Endothelial cell of umbilical vein (primary cell): ENCODE measurements around the gene TMIGD2. TPM values are rescaled to one million over a fixed set of nuclear protein-coding genes. Genes with fewer than 3 reads are reported as not detected.

Source experiments
- BruUV-seq: library from RNA; stranded (reverse); fragments of 400-500 nt; replicated peaks from 2 replicates; lab custom pipeline; 2021; lab: Mats Ljungman, UMichigan
- CTCF ChIA-PET: fragments of 300-600, 350-600 bp; sonication (Branson Sonifier 250); formaldehyde crosslinking; loops from one replicate; lab custom pipeline; 2021; ENCODE audit warnings: antibody characterized with exemption, inconsistent platforms; lab: Charles Lee
- POLR2A ChIA-PET: fragments of 300-600, 350-600 bp; sonication (Branson Sonifier 250); formaldehyde crosslinking; loops from one replicate; lab custom pipeline; 2021; ENCODE audit warnings: antibody characterized with exemption, inconsistent platforms; lab: Charles Lee
- DNase-seq: peaks from one replicate; pipeline ENCODE4 v3.0.0-alpha.2; 2011; ENCODE audit warnings: low read depth, low spot score
- FAIRE-seq: peaks from 2 replicates; lab custom pipeline; 2011; peaks lifted over from hg19 to GRCh38; lab: Jason Lieb, UNC
- H2AFZ ChIP-seq: 2 replicates; pipeline ENCODE4 v1.6.0; 2012; ENCODE audit warnings: low read depth, low read length, control low read depth, inconsistent platforms
- H3K27ac ChIP-seq: 2 replicates; pipeline ENCODE4 v1.5.1; 2011; ENCODE audit warnings: low read depth, mild to moderate bottlenecking, control low read depth, low read length, moderate library complexity; ENCODE audit not compliant: insufficient read depth
- H3K27me3 ChIP-seq, 2 experiments: 2 replicates each; pipeline versions ENCODE4 v1.6.0 to v1.6.1; 2011; ENCODE audit warnings: low read length in 2 of 2, mixed read lengths in 1 of 2; ENCODE audit not compliant: control insufficient read depth in 2 of 2, insufficient read depth in 2 of 2
- H3K36me3 ChIP-seq, 2 experiments: 2 replicates in 1 of 2; 3 replicates in 1 of 2; pipeline ENCODE4 v1.5.1; 2011; ENCODE audit warnings: low read length in 2 of 2, mild to moderate bottlenecking in 1 of 2, moderate library complexity in 1 of 2; ENCODE audit not compliant: control insufficient read depth in 2 of 2, insufficient read depth in 2 of 2; ENCODE audit errors: extremely low read depth in 1 of 2
- H3K4me1 ChIP-seq: 3 replicates; pipeline ENCODE4 v1.5.1; 2011; ENCODE audit warnings: mild to moderate bottlenecking, low read length; ENCODE audit not compliant: control insufficient read depth, insufficient read depth; ENCODE audit errors: extremely low read depth
- H3K4me2 ChIP-seq: 2 replicates; pipeline ENCODE4 v1.6.1; 2011; ENCODE audit warnings: low read length, control low read depth, mixed read lengths; ENCODE audit not compliant: insufficient read depth
- H3K4me3 ChIP-seq, 3 experiments: fragments of 200-600 bp in 1 of 3; sonication (generic), shearing (Covaris generic) in 1 of 3; replicated peaks in 1 of 3; 2 replicates each; pipeline ENCODE4 v1.5.1; 2011 to 2016; ENCODE audit warnings: control low read depth in 3 of 3, low read length in 3 of 3, mild to moderate bottlenecking in 2 of 3, inconsistent platforms in 1 of 3, low read depth in 1 of 3, moderate library complexity in 1 of 3; ENCODE audit not compliant: insufficient read depth in 1 of 3
- H3K79me2 ChIP-seq: 2 replicates; pipeline ENCODE4 v1.6.0; 2012; ENCODE audit warnings: low read length, inconsistent platforms; ENCODE audit not compliant: control insufficient read depth, insufficient read depth
- H3K9ac ChIP-seq: replicated peaks from 2 replicates; pipeline ENCODE3; 2011; ENCODE audit warnings: low read length, control low read depth; ENCODE audit not compliant: insufficient read depth; ENCODE audit errors: extremely low read depth
- H3K9me1 ChIP-seq: replicated peaks from 3 replicates; pipeline ENCODE4 v1.6.0; 2011; ENCODE audit warnings: mild to moderate bottlenecking, low read length; ENCODE audit not compliant: control insufficient read depth, insufficient read depth; ENCODE audit errors: extremely low read depth
- H3K9me3 ChIP-seq: replicated peaks from 2 replicates; pipeline ENCODE4 v1.5.1; 2012; ENCODE audit warnings: low read length, inconsistent platforms; ENCODE audit not compliant: control insufficient read depth, insufficient read depth
- H4K20me1 ChIP-seq: replicated peaks from 2 replicates; pipeline ENCODE3; 2011; ENCODE audit warnings: mild to moderate bottlenecking, low read length; ENCODE audit not compliant: control insufficient read depth, insufficient read depth; ENCODE audit errors: extremely low read depth
- CTCF ChIP-seq, 2 donors: IDR thresholded peaks; 1 replicate in 1 of 2; 2 replicates in 1 of 2; pipeline ENCODE4 v1.5.1; 2011; ENCODE audit warnings: low read length in 2 of 2, mild to moderate bottlenecking in 2 of 2, moderate library complexity in 2 of 2, control low read depth in 1 of 2, inconsistent platforms in 1 of 2, low read depth in 1 of 2; ENCODE audit not compliant: insufficient read depth in 1 of 2; ENCODE audit errors: extremely low read depth in 1 of 2
- EZH2 ChIP-seq: IDR thresholded peaks from 2 replicates; pipeline ENCODE4 v1.6.1; 2012; ENCODE audit warnings: borderline replicate concordance, low read depth, mild to moderate bottlenecking, moderate library complexity, low read length, inconsistent platforms; ENCODE audit not compliant: severe bottlenecking
- FOS ChIP-seq: IDR thresholded peaks from 2 replicates; pipeline ENCODE4 v1.6.1; 2011; ENCODE audit warnings: mild to moderate bottlenecking, low read length, moderate library complexity, borderline replicate concordance; ENCODE audit not compliant: insufficient read depth
- MAX ChIP-seq: IDR thresholded peaks from 2 replicates; pipeline ENCODE4 v1.6.1; 2011; ENCODE audit not compliant: insufficient read depth, insufficient read length
- MYC ChIP-seq: IDR thresholded peaks from one replicate; pipeline ENCODE4 v1.6.1; 2011; ENCODE audit warnings: mild to moderate bottlenecking, low read depth, low read length
- POLR2A ChIP-seq: IDR thresholded peaks from 2 replicates; pipeline ENCODE4 v1.6.1; 2012; ENCODE audit warnings: low read depth, mild to moderate bottlenecking, control low read depth, low read length
- dilution Hi-C: fragments of 300-500 bp; cut with MboI; formaldehyde crosslinking; loops from one replicate; pipeline ENCODE4 v1.15.0; 2019; ENCODE audit warnings: low sequenced_read_pairs; ENCODE audit not compliant: extremely low pct_ligation_motif_present
- intact Hi-C: fragments of 100-400 bp; cut with micrococcal nuclease; formaldehyde crosslinking; loops from one replicate; pipeline ENCODE4 v1.10.0; 2022
- polyA plus RNA-seq, 4 experiments: library from polyadenylated mRNA; depleted of rRNA in 3 of 4; stranded (reverse) in 3 of 4; unstranded in 1 of 4; fragments of >200 nt; gene quantifications; 2 replicates each; pipeline versions ENCODE4 v1.2.1 to v1.2.3, GENCODE V29; 2011 to 2012; ENCODE audit warnings: missing spikeins in 1 of 4
- total RNA-seq: library from RNA; stranded (reverse); gene quantifications from 2 replicates; pipeline ENCODE4 v1.2.3, GENCODE V29; 2021

The TMIGD2 gene
- total and polyA plus RNA-seq, 2 donors (not counting 3 experiments of a cell fraction or from before 2014, with no cell fraction given), result not detected

GRCh38 chr19:4300589-4300988 is 1.6 kb downstream of the TMIGD2 start:
- ChIA-PET CTCF (no interaction called here), POLR2A (no interaction called here)
- dilution Hi-C loops, result no loop called here
- TF ChIP-seq FOS (no peak), CTCF (IDR thresholded peaks at IDR 0.05; ENCODE audit: extremely low read depth in 1 of 2, insufficient read depth in 1 of 2, low read depth in 1 of 2, low read length in 2 of 2) (no peak), MYC (no peak), EZH2 (no peak), POLR2A (no peak), MAX (no peak)
- no peaks in the 10 kb centered on the region for H4K20me1 ChIP-seq
- no peak overlapping the region for H2AFZ ChIP-seq
- intact Hi-C loops, result no loop called here
- H3K27me3 ChIP-seq, result no peaks in the 10 kb centered on the region
- no TSS peak for BruUV-seq
- no peaks in the 10 kb centered on the region for H3K79me2 ChIP-seq
- DNase-seq (no peak), FAIRE-seq (no peak)
- H3K9me3 ChIP-seq, result no peaks in the 10 kb centered on the region
- no peaks in the 10 kb centered on the region for H3K9me1 ChIP-seq
- H3K27ac ChIP-seq, result no peak overlapping the region
- H3K36me3 ChIP-seq, result no peaks in the 10 kb centered on the region
- H3K4me2 ChIP-seq, result no peak overlapping the region
- H3K9ac ChIP-seq, result no peak overlapping the region
- no peaks in the 10 kb centered on the region for H3K4me1 ChIP-seq
- H3K4me3 ChIP-seq, result no peak overlapping the region
